HG02840 (cell line): ENCODE measurements around the gene EDN3.
"Not testable (repeated sequence)": the region's sequence is repeated elsewhere in the genome, so short reads cannot be mapped to it uniquely, and the experiment has no call there.

ENCODE experiments used
- ATAC-seq: cut with Tn5 transposase; IDR thresholded peaks from one replicate; pipeline ENCODE4 v1.9.1; 2021; ENCODE audit warnings: mild to moderate bottlenecking, moderate library complexity, moderate number of reproducible peaks; ENCODE audit not compliant: unreplicated experiment, low FRiP score

The EDN3 gene

DNA sequence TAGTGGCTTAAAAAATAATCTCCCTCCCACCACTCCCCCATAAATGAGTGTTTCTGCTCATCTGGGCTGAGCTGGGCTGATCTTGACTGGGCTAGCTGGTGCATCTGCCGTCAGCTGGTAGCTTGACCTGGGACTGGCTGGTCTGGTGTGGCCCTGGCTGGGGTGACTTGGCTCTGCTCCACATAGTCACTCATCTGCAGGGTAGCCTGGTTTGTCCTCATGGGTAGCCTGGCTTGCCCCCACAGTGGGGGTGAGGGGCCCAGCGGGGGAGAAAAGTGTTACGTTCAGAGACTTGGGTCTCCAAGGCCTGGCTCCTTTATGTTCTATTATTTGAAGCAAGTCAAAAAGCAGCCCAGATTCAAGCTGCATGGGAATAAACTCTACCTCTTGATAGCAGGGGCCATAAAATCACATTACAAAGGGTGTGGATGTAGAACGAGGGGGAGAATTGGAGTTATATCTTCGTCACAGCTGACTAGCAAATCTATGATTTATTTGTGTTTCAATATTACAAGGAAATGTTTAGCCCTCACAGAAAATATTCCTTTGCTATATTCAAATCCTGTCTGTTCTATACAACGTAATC lies 32.9 kb downstream of the EDN3 start:
- ATAC-seq: no peak

DNA sequence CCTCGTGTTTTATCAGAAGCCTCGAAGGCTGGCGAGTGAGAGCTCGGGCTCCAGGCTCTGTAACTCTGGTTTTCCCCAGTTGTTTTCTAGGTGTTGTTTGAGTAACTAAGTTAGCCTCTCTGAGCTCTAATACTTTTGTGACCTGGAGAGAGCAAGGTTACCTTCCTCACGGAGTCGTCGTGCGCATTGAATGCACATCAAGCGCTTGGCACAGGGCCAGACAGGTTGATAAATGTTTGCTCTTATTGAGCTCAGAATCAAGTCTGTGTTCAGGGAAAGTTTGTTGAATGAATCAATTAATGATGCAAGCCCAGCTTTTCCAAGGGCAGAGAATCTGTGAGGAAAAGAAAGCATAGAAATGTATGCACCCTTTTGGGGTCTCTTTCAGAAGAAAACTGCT lies 33.5 kb downstream of the EDN3 start:
- no peak for ATAC-seq

DNA sequence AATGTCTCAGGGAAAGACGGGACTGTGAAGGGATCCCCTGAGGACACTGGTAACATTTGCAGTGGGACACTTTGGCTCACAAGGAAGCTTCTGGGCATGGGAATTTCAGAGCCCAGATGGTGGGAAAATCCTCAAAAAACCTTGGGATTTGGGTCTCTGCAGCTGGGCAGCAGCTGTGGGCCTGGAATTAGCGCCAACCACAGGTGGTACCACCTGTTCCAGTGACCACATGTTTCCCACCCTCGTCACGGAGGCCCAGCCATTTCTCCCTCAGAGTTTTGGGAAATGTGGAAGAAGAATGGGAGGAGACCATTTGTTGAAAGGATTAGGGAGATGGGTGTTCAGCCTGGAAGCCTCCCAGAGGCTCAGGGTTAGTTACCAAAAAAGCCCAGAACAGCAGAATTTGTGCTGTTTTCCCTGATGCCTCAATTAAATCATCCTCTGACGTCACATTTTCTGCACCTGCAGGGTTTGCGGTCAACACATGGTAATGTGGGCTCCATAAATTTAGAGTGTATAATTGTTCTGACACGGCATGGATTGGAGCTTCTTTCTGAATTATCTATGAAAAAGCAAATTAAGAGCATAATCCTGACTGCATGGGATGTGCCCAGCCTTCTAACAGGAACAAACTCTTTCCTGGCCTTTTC lies 34.4 kb downstream of the EDN3 start:
- ATAC-seq: no peak

DNA sequence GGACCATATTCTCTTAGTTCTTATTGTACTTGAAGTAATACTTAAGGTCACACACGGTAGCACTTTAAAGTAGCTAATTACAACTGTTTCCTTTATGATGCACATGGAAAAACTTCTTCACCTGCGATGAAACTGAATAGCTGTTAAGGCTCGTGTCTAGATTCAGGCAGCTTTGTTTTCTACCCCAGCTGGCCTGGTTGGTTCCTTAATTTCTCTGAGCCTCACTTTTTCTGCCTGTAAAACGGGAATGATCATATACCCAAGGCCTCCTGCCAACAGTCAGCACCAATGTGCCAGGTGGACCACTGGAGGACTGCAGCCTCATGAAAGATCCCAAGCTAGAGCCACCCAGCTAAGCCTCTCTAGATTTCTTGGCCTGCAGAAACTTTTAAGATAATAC lies 35.0 kb downstream of the EDN3 start:
- no peak for ATAC-seq

DNA sequence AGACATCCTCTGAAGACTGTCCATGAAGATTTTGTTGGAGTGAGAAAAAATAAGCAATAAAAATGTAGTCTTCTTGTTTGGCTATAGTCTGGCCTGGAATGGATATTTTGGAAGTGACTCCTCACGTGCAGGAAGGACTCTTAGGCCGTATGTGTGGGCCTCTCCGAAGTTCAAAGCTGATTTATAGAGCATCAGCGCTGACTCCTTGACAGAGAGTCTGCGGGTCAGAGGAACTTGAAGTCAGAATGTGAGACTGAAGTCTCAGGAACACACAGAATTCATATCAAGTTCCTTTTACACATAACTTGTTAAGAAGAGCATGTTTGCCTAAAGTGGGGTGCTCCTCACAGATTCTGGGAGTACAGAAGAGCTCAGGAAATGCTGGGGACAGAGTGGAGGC lies 36.1 kb downstream of the EDN3 start:
- ATAC-seq: no peak

DNA sequence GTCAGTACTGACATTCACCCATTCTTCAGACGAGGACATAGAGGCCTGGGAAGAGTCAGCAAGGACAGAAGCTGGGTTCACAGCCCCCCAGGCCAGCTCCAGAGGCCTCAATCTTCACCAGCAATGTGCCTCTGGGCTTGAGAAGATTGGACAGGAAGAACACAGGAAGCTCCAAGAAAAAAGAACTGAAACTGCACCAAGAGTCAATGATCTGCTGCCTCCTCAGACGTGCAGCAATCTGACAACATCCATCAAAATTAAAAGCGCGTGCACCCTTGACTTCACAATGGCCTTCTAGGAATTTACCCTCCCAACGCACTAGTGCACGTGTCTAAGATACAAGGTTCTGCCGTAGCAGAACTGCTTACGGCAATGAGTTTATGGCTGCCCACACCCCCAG lies 38.0 kb downstream of the EDN3 start:
- not testable (repeated sequence) for ATAC-seq

DNA sequence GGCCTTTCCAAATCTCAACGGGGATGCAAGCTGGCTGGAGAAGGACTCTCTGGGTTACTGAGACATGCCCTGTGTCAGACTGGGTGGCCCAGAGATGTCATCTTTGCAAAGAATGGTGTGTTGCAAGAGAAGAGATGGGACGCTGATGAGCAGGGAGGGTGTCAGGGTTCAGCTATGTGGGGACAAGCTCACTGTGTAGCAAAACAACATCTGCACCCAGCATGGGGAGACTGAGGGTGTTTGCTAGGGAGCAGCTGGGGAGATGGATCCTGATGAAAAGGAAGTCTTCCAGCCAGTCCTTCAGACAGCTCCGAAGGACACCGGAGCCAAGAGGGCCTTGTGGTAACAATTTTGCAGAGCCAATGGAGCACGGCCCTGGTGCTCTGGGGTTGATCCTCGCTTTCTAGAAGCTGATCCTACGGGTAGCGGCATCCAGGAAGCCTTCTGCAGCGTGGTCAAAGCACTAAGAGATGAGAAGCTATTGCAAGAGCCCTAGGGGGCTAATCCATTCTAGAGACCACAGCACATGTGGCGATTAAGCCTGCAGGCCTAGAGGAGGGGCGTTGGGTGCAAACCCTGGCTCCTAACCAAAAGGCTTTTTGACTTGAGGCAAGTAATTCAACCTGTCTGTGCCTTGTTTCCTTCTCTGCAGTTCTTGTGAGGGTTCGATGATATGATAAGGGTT lies 39.9 kb downstream of the EDN3 start:
- ATAC-seq: no peak

DNA sequence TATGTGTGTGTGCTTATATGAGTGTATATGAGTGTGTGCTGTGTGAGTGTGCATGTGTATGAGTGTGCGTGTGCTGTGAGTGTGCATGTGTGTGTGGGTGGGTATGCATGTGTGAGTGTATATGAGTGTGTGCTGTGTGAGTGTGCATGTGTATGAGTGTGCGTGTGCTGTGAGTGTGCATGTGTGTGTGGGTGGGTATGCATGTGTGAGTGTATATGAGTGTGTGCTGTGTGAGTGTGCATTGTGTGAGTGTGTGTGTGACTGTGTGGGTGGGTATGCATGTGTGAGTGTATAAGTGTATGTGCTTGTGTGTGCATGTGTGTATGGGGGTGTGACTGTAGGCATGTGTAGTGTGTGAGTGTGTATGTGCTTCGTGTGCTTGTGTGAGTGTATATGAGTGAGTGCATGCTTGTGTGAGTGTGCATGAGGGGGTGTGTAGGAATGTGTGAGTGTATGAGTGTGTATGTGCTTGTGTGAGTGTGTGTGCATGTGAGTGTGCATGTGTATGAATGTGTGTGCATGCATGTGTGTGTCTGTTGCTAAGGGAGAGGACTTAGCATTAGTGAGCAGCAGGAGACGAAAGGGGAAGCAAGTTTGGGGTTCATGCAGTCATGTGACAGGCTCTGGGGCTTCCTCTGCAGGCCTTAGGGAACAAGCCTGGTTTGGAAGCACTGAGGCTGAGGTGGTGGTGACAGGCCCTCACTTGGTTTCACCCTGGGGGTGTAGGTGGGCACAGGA lies 41.0 kb downstream of the EDN3 start:
- not testable (repeated sequence) for ATAC-seq

DNA sequence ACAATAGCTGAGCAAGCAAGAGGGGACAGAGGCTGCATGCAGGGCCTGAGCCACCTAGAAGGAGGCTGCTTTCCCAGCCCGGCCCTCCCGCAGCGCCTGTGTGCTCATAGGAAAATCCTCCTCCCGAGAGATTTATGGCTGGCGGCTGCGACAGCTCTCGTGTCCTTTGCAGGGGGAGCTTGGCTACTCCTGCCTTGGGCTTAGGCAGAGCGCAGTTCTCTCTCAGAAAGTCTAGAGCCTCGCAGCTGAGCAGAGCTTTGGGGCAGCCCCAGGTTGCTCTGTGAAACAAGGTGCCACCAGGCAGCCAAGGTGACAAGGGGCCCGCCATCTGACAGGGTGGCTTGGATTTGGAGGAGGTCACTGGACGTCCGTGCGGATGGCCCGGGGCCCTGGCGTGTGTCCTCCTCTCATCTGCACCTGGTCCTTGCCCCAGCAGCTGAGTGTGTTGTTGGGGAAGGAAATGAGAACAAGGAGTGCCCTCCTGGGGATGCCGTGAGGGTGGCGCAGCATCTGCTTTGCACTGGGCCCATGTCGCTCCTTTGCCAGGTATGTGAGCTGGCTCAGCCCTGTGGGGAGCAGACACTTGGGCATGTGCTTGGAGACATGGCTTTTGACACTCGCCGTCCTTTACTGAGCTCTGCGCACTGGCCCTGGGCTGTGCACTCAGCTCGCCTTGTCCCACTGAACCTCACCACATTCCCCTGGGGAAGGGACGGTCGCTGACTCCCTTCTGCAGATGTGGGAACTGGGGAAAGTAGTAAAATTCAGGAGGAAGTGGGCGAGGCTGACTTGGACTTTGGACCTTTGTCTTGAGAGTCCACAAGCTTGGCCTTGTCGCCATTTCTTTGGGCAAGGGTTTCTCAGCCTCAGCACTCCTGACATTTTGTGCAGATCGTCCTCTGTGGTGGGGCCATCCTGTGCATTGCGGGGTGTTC lies 41.9 kb downstream of the EDN3 start:
- no peak for ATAC-seq

DNA sequence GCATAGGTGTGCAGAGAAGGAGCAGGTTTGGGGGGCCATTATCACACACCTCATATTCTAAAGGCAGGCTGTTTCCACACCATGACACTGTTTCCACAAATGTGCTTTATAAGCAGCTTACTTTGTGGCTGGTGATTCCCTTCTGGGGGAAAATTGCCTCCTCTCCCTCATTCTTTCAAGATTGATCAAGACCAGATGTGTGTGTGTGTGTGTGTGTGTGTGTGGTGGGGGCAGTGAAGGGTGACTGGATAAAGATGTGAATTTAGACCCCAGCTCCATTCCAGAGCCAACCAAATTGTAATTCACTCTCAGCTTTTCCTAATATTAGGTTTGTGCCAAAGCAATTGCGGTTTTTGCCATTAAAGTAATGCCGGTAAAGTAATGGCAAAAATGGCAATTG lies 45.6 kb downstream of the EDN3 start:
- no peak for ATAC-seq

DNA sequence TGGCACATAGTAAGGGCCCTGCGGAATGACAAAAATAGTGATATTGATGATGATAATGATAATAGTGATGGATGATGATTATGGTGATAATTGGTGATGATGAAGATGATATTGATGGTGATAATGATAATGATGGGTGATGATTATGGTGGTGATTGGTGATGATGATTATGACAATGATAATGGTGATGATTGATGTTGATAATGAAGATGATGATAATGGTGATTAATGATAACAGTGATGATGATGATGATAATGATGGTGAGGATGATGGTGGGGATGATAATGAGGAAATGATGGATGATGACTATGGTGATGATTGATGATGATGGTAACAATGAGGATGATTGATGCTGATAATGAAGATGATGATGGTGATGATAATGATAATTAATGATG lies 48.9 kb downstream of the EDN3 start:
- ATAC-seq: no peak

DNA sequence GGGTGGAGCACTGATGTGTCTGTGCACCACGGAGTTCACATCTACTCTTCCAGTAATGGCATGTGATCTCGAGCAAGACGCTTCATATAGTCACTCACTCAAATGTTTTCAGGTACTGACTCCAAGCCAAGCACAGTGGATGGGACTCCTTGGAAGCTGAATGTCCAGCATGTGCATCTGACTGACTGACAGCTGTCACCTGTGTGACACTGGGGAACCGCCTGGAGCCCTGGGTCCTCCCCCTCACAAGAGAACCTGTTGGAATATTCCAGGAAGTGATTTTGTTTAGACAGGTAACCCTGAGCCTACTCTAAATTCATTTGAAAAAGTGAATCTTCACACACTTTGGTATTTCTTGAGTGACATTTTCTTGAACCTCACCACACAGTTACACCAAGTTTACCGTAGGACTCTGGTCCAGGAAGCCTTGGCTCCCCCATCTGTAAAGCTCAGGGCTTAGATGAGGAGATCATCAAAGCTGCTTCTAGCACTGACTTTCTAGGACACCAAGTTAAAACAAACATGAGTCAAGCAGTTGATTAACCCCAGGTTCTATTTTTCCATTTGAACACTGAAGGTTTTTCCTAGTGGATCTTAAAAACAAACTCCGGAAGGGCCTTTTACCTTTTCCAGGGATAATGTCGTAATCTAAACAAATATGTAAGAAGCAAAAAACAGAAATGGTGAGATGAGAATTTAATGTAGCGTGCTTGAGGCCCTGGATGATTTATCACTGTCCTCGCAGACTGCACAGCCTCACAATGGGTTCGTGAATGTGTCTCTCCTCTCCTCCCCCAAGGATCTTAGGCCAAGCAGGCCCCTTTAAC lies 50.1 kb downstream of the EDN3 start:
- no peak for ATAC-seq

DNA sequence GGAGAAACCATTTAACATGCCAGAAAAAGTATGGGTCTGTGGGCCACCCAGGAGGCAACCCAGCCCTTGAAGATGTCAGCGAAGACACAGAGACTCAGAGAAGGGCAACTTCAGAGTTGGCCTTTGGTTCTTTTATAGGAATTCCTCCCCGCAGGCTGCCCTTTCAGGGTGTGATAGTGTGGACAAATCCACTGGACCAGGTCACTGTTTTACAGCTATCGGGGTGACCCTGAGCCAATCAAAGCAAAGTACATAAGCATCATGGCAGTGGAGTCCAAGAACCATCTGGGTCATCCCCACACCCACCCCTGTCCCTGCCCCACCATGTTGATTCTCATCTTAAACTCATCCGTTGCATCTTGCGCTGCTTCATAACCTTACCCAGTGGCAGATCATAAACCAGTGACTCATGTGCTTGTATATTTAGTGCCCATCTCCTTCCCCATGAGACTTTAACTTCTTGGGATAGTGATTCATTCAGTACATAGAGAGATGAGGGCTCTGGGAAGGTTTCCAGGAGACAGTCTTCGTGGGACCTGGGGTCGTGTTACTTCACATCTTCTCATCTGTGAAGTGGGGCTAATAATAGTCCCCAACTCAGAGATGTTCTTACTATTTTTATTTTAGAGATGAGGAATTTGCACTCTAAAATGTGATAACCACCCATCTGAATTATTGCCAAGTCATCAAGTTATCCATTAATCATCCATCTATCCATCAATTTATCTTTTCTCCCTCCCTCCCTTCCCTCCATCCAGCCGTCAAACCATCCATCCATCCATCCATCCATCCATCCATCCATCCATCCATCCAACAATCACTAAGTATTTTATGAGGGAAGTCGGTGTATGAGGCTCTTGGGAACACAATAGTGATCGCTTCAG lies 51.0 kb downstream of the EDN3 start:
- no peak for ATAC-seq

DNA sequence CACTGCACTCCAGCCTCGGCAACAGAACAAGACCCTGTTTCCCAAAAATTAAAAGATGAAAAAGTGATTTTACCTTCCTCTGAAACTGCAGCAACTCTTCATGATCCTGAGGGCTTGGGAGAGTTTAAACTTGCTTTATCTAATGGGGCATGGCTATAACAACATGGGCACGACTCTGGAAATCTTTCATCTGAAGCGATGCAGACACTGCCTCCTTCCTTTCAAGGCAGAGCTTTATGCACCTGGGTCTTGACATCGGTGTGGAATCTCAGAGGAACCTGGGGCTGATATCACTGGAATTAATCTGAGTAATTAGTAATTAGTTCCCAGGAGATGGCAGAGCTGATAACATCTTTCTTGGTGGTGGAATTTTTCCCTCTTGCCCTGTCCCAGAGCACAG lies 52.1 kb downstream of the EDN3 start:
- ATAC-seq: no peak

DNA sequence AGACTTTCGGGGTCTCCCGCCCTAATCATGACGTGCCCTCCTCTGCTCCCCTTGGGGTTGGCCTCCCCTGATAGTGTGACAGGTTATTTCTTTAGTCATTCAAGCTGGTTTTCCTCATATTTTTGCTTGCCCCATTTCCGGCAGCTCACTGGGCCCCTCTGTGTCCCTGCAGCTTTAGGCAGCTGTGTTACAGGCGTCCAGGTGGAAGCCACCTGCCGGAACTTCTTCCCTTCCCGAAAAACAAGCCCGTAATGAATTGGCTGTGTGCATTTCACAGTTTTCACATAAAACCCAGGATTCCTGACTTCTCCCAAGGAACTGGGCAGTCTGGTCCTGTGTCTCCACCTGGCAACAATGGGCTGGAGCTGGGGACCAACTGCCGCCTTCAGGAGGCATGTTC lies 52.6 kb downstream of the EDN3 start:
- ATAC-seq: no peak

DNA sequence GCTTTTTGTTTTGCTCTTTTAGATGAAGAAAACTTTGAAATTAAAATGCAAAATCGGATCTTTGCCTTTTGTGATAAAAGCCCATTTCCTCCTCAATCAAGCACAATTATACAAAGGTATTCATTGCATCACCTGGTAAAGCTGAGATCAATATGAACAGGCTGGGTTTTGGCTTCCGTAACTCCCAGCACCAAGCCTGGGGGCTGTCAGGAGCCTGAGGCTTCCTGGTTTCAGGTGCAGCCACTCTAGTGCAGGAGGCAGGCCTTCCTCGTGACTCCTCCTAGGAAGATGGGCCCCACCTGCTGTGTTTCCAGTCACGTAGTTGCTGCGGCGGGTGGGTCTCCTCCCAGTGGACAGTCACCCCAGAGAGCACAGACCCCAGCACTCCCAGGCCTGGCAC lies 54.0 kb downstream of the EDN3 start:
- no peak for ATAC-seq

DNA sequence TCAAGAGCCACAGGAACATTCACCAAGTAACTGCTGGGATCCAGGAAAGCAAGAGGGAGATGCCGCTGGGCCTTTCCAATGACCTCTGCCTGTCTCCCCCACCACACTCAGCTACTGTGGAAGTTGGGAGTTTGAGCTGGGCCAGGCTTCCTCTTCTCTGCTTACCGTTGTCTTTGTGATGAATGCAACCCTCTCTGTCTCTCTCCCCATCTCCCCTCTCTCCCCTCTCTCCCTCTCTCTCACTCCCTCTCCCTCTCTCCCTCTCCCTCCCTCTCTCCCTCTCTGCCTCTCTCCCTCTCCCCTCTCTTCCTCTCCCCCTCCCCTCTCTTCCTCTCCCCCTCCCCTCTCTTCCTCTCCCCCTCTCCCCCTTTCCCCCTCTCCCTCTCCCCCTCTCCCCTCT lies 54.8 kb downstream of the EDN3 start:
- no peak for ATAC-seq

DNA sequence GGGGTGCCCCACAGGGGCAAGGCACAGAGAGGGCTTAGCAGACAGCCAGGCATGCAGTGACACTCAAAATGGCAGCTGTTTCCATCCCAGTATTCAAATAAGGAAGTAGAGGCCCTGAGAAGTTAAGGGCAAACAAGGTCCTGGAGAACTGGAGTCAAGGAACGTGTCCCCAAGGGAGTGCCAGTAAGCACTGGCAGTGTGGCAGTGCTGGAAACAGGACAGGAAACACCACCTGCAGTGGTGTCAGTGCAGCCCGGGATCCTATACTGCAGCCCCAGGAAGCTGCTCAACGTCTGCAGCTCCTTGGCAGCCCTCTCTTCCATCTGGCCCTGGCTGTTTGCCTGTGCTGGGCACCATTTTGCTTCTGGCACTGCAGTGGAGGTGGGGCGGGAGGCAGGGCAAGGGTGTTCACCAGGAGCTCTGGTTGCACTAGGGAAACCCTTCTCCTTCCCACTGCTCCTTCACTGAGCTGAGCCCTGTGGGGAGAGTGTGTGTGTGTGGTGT lies 56.3 kb downstream of the EDN3 start:
- ATAC-seq: no peak
